RPMI8226 (cell line): ENCODE measurements around the gene LMX1B.
"Not testable (repeated sequence)": the region's sequence is repeated elsewhere in the genome, so short reads cannot be mapped to it uniquely, and the experiment has no call there.

Experiments
- DNase-seq: peaks from one replicate; pipeline ENCODE4 v3.0.0-alpha.2; 2015

Gene LMX1B

DNA sequence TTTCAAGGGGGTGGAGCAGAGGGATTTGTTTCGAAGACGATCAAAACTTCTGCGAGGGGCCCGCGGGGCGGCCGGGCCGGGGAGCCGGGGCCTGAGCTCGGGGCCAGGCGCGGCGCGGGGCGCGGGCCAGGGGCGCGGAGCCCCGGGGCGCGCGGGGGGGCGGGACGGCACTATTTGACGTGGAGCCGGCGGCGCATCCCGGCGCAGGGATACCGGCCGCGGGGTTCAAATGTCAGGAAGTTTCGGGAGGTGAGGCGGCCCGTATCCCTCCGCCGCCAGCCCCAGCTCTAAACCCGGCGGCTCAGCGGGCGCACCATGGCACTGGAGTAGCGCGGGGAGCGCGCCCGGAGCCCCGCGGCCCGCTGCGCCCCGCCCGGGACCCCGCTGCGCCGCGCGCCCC is at the start of gene LMX1B:
Gene LMX1B (plus strand): TSS at position 278 of the 400 bp plus-strand sequence. CDS start 522 bp downstream, outside the sequence.
- no peak for DNase-seq

DNA sequence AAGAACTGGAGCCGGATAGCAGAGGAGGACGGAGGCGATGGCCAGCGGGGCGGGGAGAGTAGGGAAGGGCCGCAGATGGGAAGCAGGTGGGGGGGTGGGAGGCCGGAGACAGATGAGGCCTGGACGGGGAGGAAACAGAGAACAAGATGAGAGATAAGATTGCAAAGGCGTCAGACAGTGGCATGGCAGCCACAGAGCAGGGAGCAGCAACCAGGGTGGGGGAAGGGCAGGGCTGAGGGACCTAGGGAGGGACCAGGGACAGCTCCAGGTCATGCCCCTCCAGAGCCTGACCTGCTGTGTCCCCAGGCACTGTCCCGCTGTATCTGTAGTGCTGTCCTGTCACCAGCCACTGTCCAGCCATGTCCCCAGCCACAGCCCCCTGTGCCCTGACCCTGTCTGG is 49.6 kb upstream of the LMX1B start:
- no peak for DNase-seq

DNA sequence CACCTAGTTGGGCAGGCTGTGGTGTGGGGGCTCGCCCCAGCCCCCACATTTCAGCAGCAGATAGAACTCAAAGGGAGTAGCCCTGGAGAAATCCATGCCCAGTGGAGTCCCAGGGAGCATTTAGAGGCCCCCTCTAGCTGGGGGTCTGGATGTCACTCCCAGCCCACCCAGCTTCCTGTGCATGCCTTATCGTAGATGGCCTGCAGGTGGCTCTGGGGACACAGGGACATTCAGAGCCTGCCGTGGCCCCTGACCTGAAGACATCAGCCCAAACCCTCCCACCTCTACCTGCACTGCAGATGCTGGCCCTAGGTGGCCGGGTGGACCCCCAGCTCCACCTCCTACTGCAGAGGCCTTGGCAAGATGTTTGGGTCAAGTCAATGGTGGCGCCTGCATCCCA is 49.0 kb upstream of the LMX1B start:
- no peak for DNase-seq

DNA sequence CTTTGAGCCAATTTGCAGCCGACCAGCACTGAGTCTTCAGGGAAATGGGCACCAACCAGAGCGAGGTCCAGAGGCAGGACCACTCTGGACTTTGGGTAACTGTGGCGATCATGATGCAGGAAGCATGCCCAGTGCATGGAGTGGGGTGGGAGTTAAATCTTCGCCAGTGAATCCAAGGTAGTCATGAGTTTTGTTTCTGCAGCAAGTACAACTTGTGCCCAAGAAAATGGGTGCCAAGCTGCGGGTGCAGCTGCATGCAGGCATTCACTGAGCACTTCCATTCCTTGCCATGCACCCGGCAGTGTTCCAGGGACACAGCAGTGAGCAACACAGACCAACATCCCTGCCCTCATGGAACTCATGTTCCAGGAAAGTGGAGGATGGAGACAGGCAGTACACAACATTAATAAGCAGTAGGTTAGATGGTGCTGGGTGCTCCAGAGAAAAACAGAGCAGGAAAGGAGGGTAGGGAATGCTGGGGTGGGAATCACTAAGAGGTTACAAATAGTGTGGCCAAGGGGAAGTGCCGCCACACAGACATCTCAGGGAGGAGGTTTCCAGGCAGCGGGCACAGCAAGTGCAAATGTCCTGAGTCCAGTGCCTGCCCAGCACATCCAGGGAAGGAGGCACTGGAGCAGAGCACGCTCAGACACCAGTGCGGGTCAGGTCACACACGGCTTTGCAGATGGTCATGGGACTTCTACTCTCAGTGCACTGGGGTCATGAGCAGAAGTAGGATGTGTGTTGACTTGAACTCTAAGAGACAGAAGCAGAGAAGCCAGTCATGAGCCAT is 48.2 kb upstream of the LMX1B start:
- DNase-seq: no peak

DNA sequence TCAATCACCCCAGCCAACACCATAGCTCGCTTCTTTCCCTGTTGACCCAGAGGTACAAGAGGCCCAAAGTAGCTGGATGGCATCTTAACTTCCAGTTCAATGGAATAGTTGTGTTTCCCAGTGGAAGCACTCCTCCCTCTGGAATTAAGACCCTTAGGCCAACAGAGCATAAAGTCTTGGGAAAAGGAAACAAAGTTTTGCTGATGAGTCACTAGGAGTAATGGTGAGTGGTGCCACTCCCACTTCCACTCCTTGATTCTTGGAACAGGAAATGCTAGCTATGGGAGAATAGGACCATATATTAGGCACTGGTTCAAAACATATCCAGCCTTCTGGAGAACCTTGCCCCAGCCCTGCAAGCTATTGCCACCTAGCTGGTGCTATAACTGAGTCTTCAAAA is 44.7 kb upstream of the LMX1B start:
- no peak for DNase-seq

DNA sequence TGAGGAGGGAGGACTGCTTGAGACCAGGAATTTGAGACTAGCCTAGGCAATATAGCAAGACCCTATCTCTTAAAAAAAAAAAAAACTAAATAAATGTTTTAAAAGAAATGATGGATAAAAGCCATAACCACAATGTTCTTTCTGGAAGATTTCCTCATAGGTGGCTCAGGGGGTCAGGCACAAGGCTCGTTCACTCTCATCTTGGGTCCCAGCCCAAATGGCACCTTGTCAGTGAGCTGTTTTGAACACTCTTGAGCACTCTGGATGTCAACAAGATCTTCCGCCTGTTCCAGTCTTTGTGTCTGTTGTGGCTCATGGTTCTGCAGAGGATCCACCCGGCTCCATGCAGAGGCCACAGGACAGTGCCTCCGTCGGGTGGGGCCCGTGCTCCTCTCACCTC is 35.7 kb upstream of the LMX1B start:
- no peak for DNase-seq

DNA sequence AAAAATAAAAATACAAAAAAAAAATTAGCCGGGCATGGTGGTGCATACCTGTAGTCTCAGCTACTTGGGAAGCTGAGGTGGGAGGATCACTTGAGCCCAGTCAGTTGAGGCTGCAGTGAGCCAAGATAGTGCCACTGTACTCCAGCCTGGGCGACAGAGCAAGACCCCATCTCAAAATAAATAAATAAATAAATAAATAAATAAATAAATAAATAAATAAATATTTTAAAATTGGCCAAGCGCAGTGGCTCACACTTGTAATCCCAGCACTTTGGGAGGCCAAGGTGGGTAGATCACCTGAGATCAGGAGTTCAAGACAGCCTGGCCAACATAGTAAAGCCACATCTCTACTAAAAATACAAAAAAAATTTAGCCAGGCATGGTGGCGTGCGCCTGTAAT is 33.4 kb upstream of the LMX1B start:
- DNase-seq: not testable (repeated sequence)

DNA sequence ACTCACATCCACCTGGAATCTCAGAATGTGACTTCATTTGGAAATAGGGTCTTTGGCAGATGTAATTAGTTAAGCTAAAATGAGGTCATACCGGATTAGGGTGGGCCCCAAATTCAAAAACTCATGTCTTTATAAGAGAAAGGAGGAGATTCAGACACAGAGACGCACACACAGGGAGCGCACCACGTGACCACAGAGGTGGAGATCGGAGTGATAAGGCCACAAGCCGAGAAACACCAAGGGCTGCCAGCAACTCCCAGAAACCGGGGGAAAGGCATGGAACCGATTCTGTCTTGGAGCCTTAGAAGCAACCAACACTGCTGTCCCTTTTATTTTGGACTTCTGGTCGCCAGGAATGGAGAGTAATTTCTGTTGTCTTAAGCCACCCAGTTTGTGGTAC is 31.8 kb upstream of the LMX1B start:
- DNase-seq: no peak

DNA sequence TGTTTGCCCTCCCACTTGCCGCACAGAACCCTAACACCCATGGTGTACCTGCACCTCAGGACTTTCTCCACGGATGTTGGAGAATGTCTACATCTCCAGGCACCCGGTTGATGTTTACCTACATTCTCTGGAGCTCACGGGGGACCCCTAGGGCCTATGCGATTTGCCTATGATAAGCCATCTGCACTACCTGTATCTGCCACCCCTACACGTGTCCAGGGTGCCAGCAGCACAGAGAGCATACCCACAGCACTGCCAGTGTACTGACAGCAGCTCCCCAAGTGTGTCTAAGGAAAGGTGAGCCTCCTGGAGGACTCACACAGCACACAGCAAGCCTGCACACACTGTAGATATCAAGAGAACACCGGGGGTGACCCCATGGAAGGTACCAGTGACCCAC is 31.3 kb upstream of the LMX1B start:
- no peak for DNase-seq

DNA sequence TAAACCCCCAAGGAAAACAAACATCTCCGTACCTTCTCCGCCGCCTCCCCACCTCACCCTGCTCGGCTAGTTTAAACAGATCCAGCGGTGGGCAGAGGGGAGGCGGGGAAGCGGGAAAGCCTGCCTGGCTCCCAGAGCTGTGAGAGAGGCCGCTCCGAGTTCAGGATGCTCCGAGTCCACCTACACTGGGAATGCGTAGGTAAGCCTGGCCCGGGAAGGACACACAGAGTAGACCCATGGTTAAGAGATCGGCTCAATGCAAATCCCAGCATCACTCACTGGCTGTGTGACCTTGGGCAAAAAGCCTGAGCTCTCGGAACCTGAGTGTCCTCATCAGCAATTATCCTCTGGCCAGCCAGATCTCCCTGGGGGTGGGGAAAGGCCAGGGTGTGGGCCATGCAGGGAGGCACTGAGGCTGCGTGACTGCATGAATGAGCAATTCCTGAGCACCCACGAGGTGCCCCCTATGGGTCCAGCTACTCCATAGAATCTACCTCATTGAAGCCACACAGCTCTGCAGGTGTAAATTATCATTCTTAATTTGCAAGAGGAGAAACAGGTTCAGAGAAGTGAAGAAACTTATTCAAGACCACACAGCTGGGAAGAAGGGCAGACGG is 30.5 kb upstream of the LMX1B start:
- DNase-seq: no peak

DNA sequence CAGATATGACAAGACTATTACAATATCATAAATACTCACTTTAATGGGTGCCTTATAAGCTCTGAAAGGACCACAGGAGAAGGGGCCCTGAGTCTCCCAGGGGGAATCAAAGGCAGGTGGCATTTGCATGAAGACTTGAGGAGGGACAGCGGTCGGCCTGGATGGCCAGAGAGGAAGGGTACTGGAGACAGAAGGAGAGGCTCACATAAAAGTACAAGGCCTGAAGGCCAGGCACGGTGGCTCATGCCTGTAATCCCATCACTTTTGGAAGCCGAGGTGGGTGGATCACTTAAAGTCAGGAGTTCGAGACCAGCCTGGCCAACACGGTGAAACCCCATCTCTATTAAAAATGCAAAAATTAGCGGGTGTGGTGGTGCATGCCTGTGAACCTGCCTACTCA is 29.1 kb upstream of the LMX1B start:
- DNase-seq: no peak

DNA sequence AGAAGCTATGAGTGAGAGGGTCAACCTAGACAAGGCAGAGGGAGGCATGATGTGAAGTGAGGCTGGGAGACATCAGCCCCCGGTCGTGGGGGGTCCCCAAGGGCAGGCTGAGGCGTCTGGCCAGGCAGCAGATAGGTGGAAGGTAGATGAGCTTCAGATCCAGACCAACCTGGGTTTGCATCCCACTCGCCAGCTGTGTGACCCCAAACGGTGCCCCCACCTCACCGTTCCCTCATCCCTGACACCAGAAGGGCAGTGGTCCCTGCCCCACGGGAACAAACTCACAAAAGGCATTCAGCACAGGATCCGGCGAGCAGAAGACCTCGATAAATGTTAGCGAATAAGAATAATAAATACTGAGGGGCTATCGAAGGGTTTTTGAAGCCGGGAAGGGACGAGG is 27.5 kb upstream of the LMX1B start:
- DNase-seq: no peak

DNA sequence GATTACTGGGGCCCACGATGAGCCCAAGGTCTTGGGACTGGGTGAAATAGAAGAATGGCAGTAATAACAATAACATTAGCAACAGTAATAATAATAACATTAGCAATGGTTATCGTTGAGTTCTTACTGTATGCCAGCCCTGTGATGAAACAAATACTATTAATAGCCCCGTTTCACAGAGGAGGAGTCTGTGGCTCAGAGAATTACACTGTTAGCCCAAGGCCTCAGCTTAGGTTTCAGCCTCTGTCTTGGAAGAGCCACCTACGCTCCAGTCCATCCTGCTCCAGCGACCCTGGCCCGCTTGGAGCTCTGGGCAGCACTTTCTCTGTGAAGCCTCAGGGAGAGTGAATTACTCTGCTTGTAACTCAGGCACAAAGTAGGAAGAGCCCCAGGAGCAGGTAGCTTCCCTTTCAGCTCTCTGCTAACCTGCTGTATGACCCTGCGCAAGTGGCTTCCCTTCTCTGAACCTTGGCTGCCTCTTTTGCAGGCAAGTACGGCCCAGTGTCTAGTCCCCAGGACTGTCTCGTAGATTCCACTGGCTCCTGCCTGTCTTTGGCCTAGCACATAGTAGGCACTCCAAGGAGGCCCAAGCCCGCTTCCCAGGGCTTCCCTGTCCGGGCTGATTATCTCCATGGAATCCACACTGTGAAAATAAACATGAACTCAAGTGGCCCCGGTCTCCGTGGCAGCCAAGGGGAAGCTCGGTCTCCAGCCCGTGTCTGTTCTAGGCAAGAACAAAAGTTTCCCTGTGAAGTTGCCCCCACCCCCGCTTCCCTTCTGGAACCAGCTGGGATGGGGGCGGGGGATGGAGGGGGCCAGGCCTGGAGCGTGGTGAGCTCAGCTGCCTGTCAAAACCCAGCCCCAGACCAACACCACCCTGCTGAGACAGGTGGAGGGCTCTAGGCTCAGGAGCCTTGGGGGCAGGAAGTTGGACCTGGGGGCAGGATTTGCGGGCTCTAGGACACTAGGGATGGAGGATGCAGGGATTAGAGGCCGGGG is 26.2 kb upstream of the LMX1B start:
- no peak for DNase-seq

DNA sequence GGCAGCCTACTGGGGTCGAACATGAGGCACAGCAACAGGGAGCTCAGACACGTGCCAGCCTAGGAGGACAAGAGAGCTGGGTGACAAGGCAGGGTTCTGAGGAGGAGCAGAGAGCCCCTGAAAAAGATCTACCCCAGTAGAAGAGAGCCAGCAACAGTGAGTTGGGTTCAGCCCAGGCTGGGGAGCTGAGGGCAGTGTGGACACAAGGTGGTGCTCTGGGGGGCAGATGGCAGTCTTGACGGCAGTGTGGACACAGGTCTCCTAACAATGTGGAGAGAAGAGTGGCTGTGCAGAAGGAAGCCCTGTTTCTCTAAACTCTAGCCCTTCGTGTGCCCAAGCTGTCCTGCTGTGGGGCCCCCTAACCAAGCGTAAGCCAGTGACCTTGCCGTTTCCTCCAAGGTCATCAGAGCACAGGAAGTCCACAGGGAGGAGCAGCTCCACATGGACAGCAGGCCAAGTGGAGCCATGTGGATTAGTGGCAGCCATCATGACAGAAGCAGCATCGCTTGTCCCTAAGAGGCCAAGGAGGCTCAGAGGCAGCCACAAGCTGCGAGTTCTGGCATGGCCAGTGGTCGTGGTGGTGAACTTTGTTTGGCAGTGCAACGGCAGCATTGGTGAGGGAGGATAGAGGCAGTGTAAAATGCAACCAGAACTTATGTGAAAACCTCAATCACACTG is 25.1 kb upstream of the LMX1B start:
- no peak for DNase-seq

DNA sequence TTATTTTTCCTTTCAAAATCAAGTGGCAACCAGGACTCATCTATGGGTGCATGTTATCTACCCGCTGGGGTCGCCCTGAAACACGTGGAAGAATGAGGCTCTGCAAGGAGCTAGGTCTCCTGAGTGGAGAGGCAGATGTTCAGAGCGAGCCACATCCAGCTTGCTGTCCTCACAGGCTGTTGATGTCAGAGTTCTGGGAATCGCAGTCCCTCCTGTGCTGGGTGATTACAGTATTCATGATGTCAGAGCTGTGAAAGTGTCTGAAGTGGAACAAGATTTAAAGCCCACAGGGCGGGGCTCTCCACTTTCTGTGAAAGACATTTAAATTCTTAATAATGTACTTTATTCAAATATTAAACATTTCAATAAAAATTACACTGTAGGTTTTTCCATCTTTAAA is 24.4 kb upstream of the LMX1B start:
- DNase-seq: no peak

DNA sequence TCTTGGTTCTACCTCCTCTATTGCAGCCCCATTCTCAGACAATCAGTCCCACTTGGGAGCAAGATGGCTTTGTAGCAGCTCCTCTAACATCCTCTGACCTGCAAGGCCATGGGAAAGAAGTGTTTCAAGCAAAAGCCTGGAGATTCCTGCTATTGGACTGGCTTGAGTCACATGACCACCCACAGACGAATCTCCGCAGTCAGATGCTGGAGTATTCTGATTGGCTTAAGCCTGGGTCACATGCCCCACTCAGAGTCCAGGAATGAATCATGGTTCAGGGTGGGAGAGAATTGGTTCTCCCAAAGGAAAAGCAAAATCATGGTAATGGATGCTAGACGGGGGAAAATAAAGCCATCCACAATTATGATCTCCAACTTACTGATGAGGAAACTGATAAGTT is 22.6 kb upstream of the LMX1B start:
- no peak for DNase-seq

DNA sequence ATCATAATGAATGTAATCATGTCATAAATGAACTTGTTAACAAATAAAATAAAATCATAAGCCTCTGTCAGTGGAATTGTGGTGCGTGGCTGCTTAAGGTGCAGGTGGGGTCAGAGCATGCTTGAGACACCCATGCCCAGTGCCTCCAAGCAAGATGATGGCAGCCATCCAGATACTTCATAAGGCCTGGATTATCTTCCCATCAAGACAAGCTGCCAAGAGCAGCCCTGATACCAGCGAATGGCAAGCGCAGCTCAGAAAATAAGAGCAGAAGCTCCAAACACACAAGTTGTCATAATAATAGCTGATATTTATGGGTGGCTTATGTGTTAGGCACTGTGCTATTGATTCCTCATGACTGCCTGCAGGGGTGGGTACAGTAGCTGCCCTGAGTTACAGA is 21.8 kb upstream of the LMX1B start:
- no peak for DNase-seq

DNA sequence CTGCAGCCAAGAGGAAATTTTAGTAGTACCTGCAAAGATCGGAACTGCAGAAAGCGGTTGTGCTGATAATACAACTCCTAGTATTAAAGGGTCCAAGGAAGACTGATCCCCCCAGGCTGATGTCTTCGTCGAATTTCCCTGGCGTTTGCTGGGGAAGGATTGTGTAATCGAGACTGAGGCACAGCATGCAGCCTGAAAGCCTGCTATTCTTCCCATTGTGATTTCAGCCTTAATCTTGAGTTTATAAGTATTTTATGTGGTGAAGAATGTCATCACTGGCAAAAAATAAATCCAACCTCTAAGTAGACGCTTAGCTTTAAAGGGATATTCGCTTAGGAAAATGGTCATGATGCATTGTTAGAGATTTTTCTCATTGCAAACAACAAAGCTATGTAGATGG is 21.3 kb upstream of the LMX1B start:
- no peak for DNase-seq

DNA sequence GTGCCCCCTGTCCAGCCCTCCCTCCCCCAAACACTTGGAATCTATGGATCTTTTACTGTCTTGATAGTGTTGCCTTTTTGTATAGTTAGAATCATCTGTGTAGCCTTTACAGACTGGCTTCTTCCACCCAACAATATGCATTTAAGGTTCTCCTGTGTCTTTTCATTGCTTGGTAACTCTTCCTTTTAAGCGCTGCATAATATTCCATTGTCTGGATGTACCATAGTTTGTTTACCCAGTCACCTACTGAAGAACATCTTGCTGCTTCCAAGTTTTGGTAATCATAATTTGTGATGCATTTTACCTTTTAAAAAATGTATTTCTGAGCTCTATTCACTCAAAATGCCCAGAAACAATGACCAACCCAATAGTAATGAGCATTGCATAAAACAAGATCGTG is 17.7 kb upstream of the LMX1B start:
- no peak for DNase-seq

DNA sequence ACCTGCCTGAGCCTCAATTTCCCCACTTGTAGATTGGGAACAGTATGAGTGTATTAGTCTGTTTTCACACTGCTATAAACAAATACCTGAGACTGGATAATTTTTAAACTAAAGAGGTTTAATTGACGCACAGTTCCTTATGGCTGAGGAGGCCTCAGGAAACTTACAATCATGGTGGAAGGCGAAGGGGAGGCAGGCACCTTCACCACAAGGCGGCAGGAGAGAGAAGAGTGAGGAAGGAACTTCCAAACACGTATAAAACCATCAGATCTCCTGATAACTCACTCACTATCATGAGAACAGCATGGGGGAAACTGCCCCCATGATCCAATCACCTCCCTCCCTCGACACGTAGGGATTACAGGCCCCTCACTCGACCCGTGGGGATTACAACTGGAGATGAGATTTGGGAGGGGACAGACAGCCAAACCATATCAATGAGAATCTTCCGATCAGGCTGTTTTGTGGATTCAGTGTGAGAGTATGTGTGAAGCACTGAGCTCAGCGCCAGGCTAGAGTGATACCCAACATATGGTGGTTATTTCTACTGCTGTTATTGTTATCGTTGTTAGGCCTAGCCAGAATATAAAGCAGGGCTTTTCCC is 14.6 kb upstream of the LMX1B start:
- DNase-seq: no peak

DNA sequence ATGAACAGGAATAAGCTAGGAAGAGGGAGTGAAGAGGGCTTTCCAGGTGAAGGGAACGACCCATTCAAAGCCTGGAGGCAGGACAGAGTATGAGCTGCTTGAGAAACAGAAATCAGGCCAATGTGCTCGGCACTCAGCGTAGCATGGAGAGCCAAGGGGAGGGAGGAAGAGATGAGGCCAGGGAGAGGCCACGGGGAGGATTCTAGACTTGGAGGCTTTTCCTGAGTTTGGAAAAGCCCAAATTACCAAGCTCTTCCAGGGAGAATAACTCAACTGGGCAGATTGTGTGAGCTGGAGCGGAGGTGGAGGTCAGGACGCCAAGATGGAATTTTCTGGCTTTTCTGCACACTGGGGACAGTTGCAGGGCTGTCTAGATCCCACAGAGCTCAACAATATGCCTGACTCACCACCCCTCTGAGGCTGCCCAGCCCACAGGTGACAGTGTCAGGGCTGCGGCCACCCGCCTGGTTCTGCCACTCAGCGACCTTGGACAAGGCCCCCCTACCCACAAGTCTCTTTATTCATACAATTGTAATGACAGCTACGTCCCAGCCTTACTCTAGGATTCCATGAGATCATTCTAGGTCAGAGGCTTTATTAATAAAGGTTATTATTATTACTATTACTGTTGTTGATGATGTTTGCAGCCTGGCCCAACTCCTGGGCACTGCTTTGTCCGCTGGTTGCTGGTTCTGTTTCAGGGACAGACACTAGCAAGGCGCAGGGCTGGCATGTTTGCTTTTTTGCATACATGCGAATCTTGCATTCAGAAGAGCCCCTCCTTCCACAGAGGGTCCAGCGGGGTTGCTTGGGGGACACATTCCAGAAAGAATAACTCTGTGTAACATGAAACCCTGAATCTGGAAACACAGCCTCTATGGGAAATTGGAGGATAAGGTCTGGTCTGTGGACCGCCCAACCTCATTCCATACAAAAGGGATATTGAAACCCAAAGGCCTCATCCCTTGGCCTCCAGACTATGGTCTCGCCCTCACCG is 9.4 kb upstream of the LMX1B start:
- DNase-seq: no peak
